CD14-positive monocyte (primary cell): ENCODE measurements around the gene C10orf143. TPM values are rescaled to one million over a fixed set of nuclear protein-coding genes. Genes with fewer than 3 reads are reported as not detected.

Experiments used
- DNase-seq, 3 donors: peaks; one replicate each; pipeline ENCODE4 v3.0.0-alpha.2; 2011 to 2022
- H2AFZ ChIP-seq: 2 replicates; pipeline ENCODE4 v1.6.0; 2012; ENCODE audit warnings: mild to moderate bottlenecking, low read depth, low read length, inconsistent platforms; ENCODE audit not compliant: insufficient read depth, poor library complexity, severe bottlenecking
- H3K27ac ChIP-seq, 2 donors: 1 replicate in 1 of 2; 2 replicates in 1 of 2; pipeline ENCODE4 v1.5.1; 2012 to 2013; ENCODE audit warnings: low read length in 2 of 2, control low read depth in 1 of 2, inconsistent platforms in 1 of 2, low read depth in 1 of 2, mild to moderate bottlenecking in 1 of 2
- H3K27me3 ChIP-seq, 2 donors: one replicate each; pipeline versions ENCODE4 v1.6.0 to v1.6.1; 2011 to 2013; ENCODE audit warnings: low read length in 2 of 2; ENCODE audit not compliant: control insufficient read depth in 2 of 2, insufficient read depth in 2 of 2
- H3K36me3 ChIP-seq, 2 donors: replicated peaks in 1 of 2; 1 replicate in 1 of 2; 2 replicates in 1 of 2; pipeline versions ENCODE4 v1.5.1 to v1.6.1; 2012 to 2013; ENCODE audit warnings: low read length in 2 of 2, control low read depth in 1 of 2, inconsistent platforms in 1 of 2, mild to moderate bottlenecking in 1 of 2; ENCODE audit not compliant: insufficient read depth in 2 of 2, control insufficient read depth in 1 of 2
- H3K4me1 ChIP-seq, 2 donors: 1 replicate in 1 of 2; 2 replicates in 1 of 2; pipeline versions ENCODE4 v1.5.1 to v1.6.1; 2012 to 2013; ENCODE audit warnings: low read length in 2 of 2, control low read depth in 1 of 2, inconsistent platforms in 1 of 2, mild to moderate bottlenecking in 1 of 2, moderate library complexity in 1 of 2; ENCODE audit not compliant: insufficient read depth in 2 of 2, control insufficient read depth in 1 of 2
- H3K4me2 ChIP-seq: replicated peaks from 2 replicates; pipeline ENCODE3; 2012; ENCODE audit warnings: low read length, moderate library complexity, mild to moderate bottlenecking; ENCODE audit not compliant: poor library complexity, severe bottlenecking; ENCODE audit errors: extremely low read depth
- H3K4me3 ChIP-seq, 3 experiments: fragments of 200-600 bp in 1 of 3; sonication (generic) in 1 of 3; replicated peaks in 1 of 3; 1 replicate in 2 of 3; 2 replicates in 1 of 3; pipeline ENCODE4 v1.5.1; 2011 to 2013; ENCODE audit warnings: low read length in 3 of 3, mild to moderate bottlenecking in 3 of 3, control low read depth in 2 of 3, low read depth in 2 of 3, inconsistent platforms in 1 of 3, moderate library complexity in 1 of 3
- H3K79me2 ChIP-seq: 2 replicates; pipeline ENCODE4 v1.6.0; 2012; ENCODE audit warnings: mild to moderate bottlenecking, control low read depth, inconsistent platforms, low read length, moderate library complexity; ENCODE audit not compliant: insufficient read depth
- H3K9ac ChIP-seq: 2 replicates; pipeline ENCODE4 v1.6.0; 2017; ENCODE audit warnings: low read length, mild to moderate bottlenecking; ENCODE audit not compliant: insufficient read depth, poor library complexity, severe bottlenecking
- H3K9me3 ChIP-seq, 2 donors: replicated peaks in 1 of 2; 1 replicate in 1 of 2; 2 replicates in 1 of 2; pipeline versions ENCODE4 v1.5.1 to v1.6.1; 2012 to 2013; ENCODE audit warnings: low read length in 2 of 2, control low read depth in 1 of 2; ENCODE audit not compliant: control insufficient read depth in 1 of 2, insufficient read depth in 1 of 2
- H4K20me1 ChIP-seq: 2 replicates; pipeline ENCODE4 v1.6.0; 2012; ENCODE audit warnings: mild to moderate bottlenecking, low read length, control low read depth, moderate library complexity; ENCODE audit not compliant: insufficient read depth
- H3K27ac Mint-ChIP-seq, 7 donors: one replicate each; pipeline ENCODE4 v1.8.0; 2020; ENCODE audit warnings: mild to moderate bottlenecking in 7 of 7, mixed read lengths in 7 of 7, moderate library complexity in 6 of 7, inconsistent platforms in 2 of 7
- H3K27me3 Mint-ChIP-seq, 3 donors: one replicate each; pipeline ENCODE4 v1.8.0; 2021 to 2022; ENCODE audit warnings: low read depth in 3 of 3, mild to moderate bottlenecking in 3 of 3, mixed read lengths in 3 of 3, moderate library complexity in 3 of 3, inconsistent platforms in 1 of 3
- H3K36me3 Mint-ChIP-seq, 2 donors: one replicate each; pipeline ENCODE4 v1.8.0; 2020; ENCODE audit warnings: mixed read lengths in 2 of 2, inconsistent platforms in 1 of 2, mild to moderate bottlenecking in 1 of 2
- H3K4me1 Mint-ChIP-seq: one replicate; pipeline ENCODE4 v1.8.0; 2020; ENCODE audit warnings: mild to moderate bottlenecking, mixed read lengths
- H3K4me3 Mint-ChIP-seq, 2 donors: one replicate each; pipeline ENCODE4 v1.8.0; 2020; ENCODE audit warnings: mild to moderate bottlenecking in 2 of 2, mixed read lengths in 2 of 2, moderate library complexity in 1 of 2
- H3K9me3 Mint-ChIP-seq, 7 donors: one replicate each; pipeline ENCODE4 v1.8.0; 2020 to 2022; ENCODE audit warnings: mixed read lengths in 7 of 7, mild to moderate bottlenecking in 6 of 7, moderate library complexity in 6 of 7, inconsistent platforms in 2 of 7
- WGBS: methylation state at CpG from one replicate; pipeline ENCODE4 v1.1.5; 2013; ENCODE audit warnings: missing lambda C conversion rate; ENCODE audit not compliant: insufficient coverage; 5-methylcytosine and 5-hydroxymethylcytosine counted together
- intact Hi-C, 2 donors: fragments of 100-400 bp; cut with micrococcal nuclease; formaldehyde crosslinking; loops; one replicate each; pipeline versions ENCODE4 v1.15.0 to v1.15.1; 2023
- polyA plus RNA-seq, 3 donors: library from polyadenylated mRNA; depleted of rRNA in 1 of 3; unstranded in 2 of 3; stranded (reverse) in 1 of 3; fragments of 300-500 nt in 2 of 3; fragments of >200 nt in 1 of 3; fragmentation: Illumina TruSeq in 2 of 3; gene quantifications; 1 replicate in 2 of 3; 2 replicates in 1 of 3; pipeline ENCODE4 v1.2.3, GENCODE V29; 2012 to 2021
- TF ChIP-seq, protein P1 (sequence below): fragments of 200-600 bp; IDR thresholded peaks from one replicate; pipeline ENCODE4 v1.8.0; 2022; ENCODE audit warnings: antibody characterized with exemption, mild to moderate bottlenecking

The C10orf143 gene
- polyA plus RNA-seq, 3 donors = 3.6 to 11.6 (median 8.0) TPM

DNA sequence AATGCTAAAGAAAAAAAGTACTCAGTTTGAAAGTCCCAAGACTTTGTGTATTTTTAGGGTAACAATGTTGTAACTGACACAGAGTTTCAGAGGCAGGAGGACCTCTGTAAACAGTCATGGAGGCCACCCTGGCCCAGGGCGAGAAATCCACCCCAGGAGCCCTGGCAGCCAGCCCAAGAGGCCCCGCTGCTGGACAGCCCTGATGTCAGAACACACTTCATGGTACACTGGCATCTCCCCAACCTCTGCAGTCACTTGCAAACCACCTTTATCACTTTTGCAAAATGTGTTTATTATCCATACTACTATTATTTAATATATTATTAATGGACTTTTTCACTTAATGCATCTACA, 30.2 kb downstream of the C10orf143 start:
- H3K9ac ChIP-seq = no peak overlapping the region
- peaks cover 0 to 3% (median 0%) of the 10 kb centered on the region in 3 donors for H3K27me3 Mint-ChIP-seq

DNA sequence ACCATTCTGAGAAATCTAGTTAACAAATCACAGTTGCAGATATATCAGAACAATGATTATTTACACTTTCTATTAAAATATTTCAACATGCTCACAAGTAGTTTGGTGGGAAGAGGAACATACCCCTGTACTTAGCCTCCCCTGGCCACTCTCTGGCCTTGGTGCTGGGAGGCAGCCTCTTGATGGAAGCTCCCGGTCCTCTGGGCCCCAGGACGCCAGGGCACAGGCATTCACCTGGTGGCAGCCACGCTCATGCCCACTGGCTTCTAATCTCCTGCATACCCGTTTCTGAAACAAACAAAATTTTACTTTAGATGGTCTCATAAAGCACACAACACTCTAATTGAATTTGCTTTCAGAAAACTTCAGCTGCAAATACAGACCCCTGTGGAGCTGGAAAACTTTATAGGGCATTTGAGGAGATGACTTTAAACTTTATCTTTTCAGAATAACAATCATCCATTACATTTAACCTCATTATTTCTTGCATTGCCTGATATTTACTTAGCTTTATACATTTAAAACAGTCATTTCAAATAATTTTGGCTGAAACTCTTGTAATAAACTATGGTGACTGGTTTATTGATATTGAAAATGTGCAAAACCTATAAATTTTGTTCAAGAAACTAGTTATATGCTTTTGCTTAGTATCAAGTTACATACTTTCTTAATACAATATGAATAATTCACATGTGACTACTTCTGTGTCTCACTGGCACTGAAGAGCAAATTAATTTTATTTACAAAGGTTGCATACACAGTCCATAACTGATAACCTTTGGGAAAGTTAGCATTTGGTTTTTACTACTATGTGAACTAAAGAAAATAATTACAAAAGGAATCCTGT, 30.8 kb downstream of the C10orf143 start:
- no peak for DNase-seq
- Histone ChIP-seq H3K79me2 (no peaks in the 10 kb centered on the region), H3K4me3 (no peak overlapping the region), H2AFZ (no peak overlapping the region), H3K4me1 (no peaks in the 10 kb centered on the region), H3K36me3 (no peaks in the 10 kb centered on the region), H3K27me3 (no peaks in the 10 kb centered on the region), H4K20me1 (no peaks in the 10 kb centered on the region), H3K4me2 (no peak overlapping the region), H3K9ac (no peak overlapping the region), H3K9me3 (no peaks in the 10 kb centered on the region), H3K27ac (no peak overlapping the region)
- WGBS = 56% methylated on average over 3 of the region's 4 CpGs
- H3K27ac Mint-ChIP-seq = no peak overlapping the region
- peaks cover 0 to 3% (median 0%) of the 10 kb centered on the region in 3 donors for H3K27me3 Mint-ChIP-seq
- peaks cover 3 to 24% (median 13%) of the 10 kb centered on the region in 7 donors for H3K9me3 Mint-ChIP-seq
- H3K4me1 Mint-ChIP-seq = no peaks in the 10 kb centered on the region
- intact Hi-C loops = no loop called here
- TF ChIP-seq, protein P1, sequence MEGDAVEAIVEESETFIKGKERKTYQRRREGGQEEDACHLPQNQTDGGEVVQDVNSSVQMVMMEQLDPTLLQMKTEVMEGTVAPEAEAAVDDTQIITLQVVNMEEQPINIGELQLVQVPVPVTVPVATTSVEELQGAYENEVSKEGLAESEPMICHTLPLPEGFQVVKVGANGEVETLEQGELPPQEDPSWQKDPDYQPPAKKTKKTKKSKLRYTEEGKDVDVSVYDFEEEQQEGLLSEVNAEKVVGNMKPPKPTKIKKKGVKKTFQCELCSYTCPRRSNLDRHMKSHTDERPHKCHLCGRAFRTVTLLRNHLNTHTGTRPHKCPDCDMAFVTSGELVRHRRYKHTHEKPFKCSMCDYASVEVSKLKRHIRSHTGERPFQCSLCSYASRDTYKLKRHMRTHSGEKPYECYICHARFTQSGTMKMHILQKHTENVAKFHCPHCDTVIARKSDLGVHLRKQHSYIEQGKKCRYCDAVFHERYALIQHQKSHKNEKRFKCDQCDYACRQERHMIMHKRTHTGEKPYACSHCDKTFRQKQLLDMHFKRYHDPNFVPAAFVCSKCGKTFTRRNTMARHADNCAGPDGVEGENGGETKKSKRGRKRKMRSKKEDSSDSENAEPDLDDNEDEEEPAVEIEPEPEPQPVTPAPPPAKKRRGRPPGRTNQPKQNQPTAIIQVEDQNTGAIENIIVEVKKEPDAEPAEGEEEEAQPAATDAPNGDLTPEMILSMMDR = no peak
- no peak overlapping the region for H3K4me3 Mint-ChIP-seq
- peaks cover 9 to 14% of the 10 kb centered on the region in 2 donors for H3K36me3 Mint-ChIP-seq

More for the DNA sequence above, 30.2 kb downstream of the C10orf143 start:
- Histone ChIP-seq H3K27me3 (no peaks in the 10 kb centered on the region), H3K4me3 (no peak overlapping the region), H2AFZ (no peak overlapping the region), H3K27ac (no peak overlapping the region), H3K36me3 (no peaks in the 10 kb centered on the region), H4K20me1 (no peaks in the 10 kb centered on the region), H3K4me2 (no peak overlapping the region), H3K9me3 (no peaks in the 10 kb centered on the region), H3K79me2 (no peaks in the 10 kb centered on the region), H3K4me1 (no peaks in the 10 kb centered on the region)
- Mint-ChIP-seq H3K9me3 (peaks cover 3 to 18% (median 12%) of the 10 kb centered on the region in 7 donors), H3K27ac (no peak overlapping the region), H3K4me1 (no peaks in the 10 kb centered on the region), H3K36me3 (peaks cover 9 to 14% of the 10 kb centered on the region in 2 donors), H3K4me3 (no peak overlapping the region)
- intact Hi-C loops = no loop called here
- no peak for DNase-seq
- TF ChIP-seq, protein P1 = no peak
- WGBS = no CpG with 5 or more reads among the region's 2 CpGs
